Measurements from ENCODE around the gene CRK. TPM values are rescaled to one million over a fixed set of nuclear protein-coding genes. Genes with fewer than 3 reads are reported as not detected.
A peak's percentile ranks its signal among the peaks of the same experiment; 100 is the strongest.

Gene CRK
- total RNA-seq, 3 donors from 2014 or later, result 73.9 to 85.3 (median 74.0) TPM

DNA sequence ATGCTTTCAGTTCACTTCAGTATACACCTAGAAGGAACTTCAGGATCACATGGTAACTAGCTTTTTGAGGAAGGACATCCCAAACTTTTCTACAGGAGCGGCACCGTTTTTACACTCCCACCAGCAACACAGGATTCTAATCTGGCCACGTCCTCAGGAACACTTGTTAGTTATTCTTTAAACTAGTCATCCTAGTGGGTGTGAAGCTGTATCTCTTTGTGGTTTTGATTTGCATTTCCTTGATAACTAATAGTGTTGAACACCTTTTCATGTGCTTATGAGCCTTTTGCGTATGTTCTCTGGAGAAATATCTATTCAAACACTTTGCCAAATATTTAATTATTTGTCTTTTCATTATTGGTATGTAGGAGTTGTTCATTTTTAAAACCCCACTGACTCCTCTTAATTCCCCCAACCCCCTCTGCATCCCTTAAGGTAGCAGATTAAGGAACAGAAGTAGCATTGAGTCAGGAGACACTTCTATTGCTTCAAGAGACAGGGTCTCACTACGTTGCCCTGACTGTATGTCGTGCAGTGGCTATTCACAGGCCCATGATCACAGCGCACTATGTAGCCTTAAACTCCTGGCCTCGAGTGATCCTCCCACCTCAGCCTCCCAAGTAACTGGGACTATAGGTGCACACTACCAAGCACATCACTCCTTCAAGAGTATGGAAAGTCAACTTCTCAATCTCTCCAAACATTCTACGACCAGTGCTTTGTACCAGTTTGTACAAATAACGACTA is 81.4 kb downstream of the CRK start:
- peak; percentile 28 for ATAC-seq
- DNase-seq, result no peak

DNA sequence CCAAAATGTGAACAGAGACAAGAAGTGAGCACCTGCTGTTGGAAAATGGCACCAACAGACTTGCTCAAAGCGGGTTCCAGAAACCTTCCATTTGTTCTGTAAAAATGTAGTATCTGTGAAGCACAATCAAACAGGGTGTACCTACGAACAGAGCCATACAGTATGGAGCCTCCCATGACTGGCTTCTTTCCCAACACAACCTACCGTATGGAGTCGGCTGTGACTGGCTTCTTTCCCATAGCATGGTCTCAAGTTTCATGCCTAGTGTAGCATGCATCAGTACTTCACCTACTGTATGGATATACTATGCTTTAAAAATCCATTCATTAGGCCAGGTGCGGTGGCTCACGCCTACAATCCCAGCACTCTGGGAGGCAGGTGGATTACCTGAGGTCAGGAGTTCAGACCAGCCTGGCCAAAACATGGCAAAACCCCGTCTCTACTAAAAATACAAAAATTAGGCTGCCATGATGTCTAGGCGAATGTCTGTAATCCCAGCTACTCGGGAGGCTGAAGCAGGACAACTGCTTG is 82.3 kb downstream of the CRK start:
- TF ChIP-seq, protein P1, sequence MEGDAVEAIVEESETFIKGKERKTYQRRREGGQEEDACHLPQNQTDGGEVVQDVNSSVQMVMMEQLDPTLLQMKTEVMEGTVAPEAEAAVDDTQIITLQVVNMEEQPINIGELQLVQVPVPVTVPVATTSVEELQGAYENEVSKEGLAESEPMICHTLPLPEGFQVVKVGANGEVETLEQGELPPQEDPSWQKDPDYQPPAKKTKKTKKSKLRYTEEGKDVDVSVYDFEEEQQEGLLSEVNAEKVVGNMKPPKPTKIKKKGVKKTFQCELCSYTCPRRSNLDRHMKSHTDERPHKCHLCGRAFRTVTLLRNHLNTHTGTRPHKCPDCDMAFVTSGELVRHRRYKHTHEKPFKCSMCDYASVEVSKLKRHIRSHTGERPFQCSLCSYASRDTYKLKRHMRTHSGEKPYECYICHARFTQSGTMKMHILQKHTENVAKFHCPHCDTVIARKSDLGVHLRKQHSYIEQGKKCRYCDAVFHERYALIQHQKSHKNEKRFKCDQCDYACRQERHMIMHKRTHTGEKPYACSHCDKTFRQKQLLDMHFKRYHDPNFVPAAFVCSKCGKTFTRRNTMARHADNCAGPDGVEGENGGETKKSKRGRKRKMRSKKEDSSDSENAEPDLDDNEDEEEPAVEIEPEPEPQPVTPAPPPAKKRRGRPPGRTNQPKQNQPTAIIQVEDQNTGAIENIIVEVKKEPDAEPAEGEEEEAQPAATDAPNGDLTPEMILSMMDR (IDR thresholded peaks at IDR 0.05), result no peak
- intact Hi-C loops (cut with DNase I, micrococcal nuclease), result loop anchor here in 1 of 2 donors (10.0 kb wide), 1 partner anchor 141 kb away; the partner anchor contains the start of gene INPP5K
- no peak for ATAC-seq

More for the DNA sequence above, 81.4 kb downstream of the CRK start:
- no peaks in the 10 kb centered on the region for H3K36me3 ChIP-seq (ENCODE audit: low read depth)
- TF ChIP-seq, protein P1 (IDR thresholded peaks at IDR 0.05), result no peak
- H3K9me3 ChIP-seq, result no peaks in the 10 kb centered on the region
- intact Hi-C loops (cut with DNase I, micrococcal nuclease), result loop anchor here in 1 of 2 donors (10.0 kb wide), 1 partner anchor 140 kb away; the partner anchor contains the start of gene INPP5K
- H3K4me1 ChIP-seq (ENCODE audit: low read depth), result peaks cover 56% of the 10 kb centered on the region
- no peak overlapping the region for H3K4me3 ChIP-seq

DNA sequence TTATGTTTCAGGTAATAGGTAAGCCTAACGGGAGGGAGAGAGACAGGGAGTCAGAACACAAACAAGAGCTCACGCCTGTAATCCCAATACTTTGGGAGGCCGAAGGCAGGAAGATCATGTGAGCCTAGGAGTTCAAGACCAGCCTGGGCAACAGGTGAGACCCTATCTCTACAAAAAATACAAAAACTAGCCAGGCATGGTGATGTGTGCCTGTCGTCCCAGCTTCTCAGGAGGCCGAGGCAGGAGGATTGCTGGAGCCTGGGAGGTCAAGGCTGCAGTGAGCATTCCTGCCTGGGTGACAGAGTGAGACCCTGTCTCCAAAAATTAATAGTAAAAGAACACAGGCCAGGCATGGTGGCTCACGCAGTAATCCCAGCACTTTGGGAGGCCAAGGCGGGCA is 83.4 kb downstream of the CRK start:
- no peak overlapping the region for H3K4me3 ChIP-seq
- no peaks in the 10 kb centered on the region for H3K36me3 ChIP-seq (ENCODE audit: low read depth)
- intact Hi-C loops (cut with DNase I, micrococcal nuclease), result loop anchor here in 1 of 2 donors (10.0 kb wide), 1 partner anchor 142 kb away; the partner anchor contains the start of gene INPP5K
- peaks cover 44% of the 10 kb centered on the region for H3K4me1 ChIP-seq (ENCODE audit: low read depth)
- ATAC-seq (no peak), DNase-seq (no peak)
- no peaks in the 10 kb centered on the region for H3K9me3 ChIP-seq
- TF ChIP-seq, protein P1 (IDR thresholded peaks at IDR 0.05), result no peak

More for the DNA sequence above, 82.3 kb downstream of the CRK start:
- no peaks in the 10 kb centered on the region for H3K36me3 ChIP-seq (ENCODE audit: low read depth)
- no peak overlapping the region for H3K4me3 ChIP-seq
- no peaks in the 10 kb centered on the region for H3K9me3 ChIP-seq
- peaks cover 53% of the 10 kb centered on the region for H3K4me1 ChIP-seq (ENCODE audit: low read depth)
- no peak for DNase-seq

DNA sequence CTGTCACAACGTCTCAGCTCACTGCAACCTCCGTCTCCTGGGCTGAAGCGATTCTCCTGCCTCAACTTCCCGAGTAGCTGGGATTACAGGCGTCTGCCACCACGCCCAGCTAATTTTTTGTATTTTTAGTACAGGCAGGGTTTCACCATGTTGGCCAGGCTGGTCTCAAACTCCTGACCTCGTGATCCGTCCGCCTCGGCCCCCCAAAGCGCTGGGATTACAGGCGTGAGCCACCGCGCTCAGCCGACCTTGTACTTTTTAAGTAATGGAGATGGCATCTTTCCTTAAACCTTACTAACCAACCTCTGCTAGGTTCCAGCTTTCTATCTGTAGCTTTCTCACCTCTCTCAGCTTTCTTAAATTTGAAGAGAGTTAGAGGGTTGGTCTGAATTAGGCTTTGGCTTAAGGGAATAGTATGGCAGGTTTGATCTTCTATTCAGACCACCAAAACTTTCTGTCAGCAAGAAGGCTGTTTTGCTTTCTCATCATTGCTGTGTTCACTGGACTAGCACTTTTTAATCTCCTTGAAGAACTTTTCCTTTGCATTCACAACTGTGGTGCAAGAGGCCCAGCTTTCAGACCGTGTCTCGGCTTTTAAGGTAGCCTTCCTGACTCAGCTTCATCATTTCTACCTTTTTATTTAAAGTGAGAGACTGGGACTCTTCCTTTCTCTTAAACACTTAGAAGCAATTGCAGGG is 84.0 kb downstream of the CRK start:
- ATAC-seq (no peak), DNase-seq (no peak)
- TF ChIP-seq, protein P1 (IDR thresholded peaks at IDR 0.05), result no peak
- H3K4me1 ChIP-seq (ENCODE audit: low read depth), result peaks cover 38% of the 10 kb centered on the region
- no peaks in the 10 kb centered on the region for H3K9me3 ChIP-seq
- H3K36me3 ChIP-seq (ENCODE audit: low read depth), result no peaks in the 10 kb centered on the region
- H3K4me3 ChIP-seq, result no peak overlapping the region
- intact Hi-C loops (cut with DNase I, micrococcal nuclease), result loop anchor here in 1 of 2 donors (10.0 kb wide), 1 partner anchor 143 kb away; the partner anchor contains the start of gene INPP5K

Other genes with a start within 250 kb of the CRK start
- gene BHLHA9, start 185.8 kb downstream of the CRK start, total RNA-seq, result not detected
- gene TRARG1, start 176.6 kb downstream of the CRK start, total RNA-seq, result under 1 TPM in 2 of 3 donors, not detected in 1; 0.41 to 0.66 TPM
- 100 to 1,000 TPM; 370 to 494 (median 380) TPM for gene YWHAE, start 56.0 kb downstream of the CRK start, total RNA-seq
- gene MYO1C, start 36.5 kb upstream of the CRK start, total RNA-seq, result 100 to 1,000 TPM; 249 to 344 (median 276) TPM
- gene INPP5K, start 60.4 kb upstream of the CRK start, total RNA-seq, result 10 to 100 TPM; 43.7 to 49.9 (median 47.6) TPM
- 10 to 100 TPM; 63.3 to 90.8 (median 81.6) TPM for gene PITPNA, start 106.6 kb upstream of the CRK start, total RNA-seq
- gene SLC43A2, start 172.6 kb upstream of the CRK start, total RNA-seq, result 10 to 100 TPM; 12.7 to 30.8 (median 23.7) TPM
- 10 to 100 TPM; 13.1 to 17.8 (median 14.8) TPM for gene SCARF1, start 189.5 kb upstream of the CRK start, total RNA-seq
- gene RILP, start 193.6 kb upstream of the CRK start, total RNA-seq, result 10 to 100 TPM; 33.3 to 71.6 (median 41.0) TPM
- gene PRPF8, start 228.6 kb upstream of the CRK start, total RNA-seq, result 100 to 1,000 TPM; 214 to 238 (median 222) TPM

All from mucosa of descending colon (tissue), 3 donors.